GM23338 (cell line): ENCODE data around the gene LIFR. TPM values are rescaled to one million over a fixed set of nuclear protein-coding genes. Genes with fewer than 3 reads are reported as not detected.

Source experiments
- ATAC-seq: fragments of 200-7000 bp; cut with Tn5 transposase; 3 replicates; pipeline ENCODE4 v1.9.1; 2020
- DNase-seq: peaks from one replicate; pipeline ENCODE4 v3.0.0-alpha.2; 2015; ENCODE audit warnings: low spot score
- H2AFZ ChIP-seq: fragments of 200-600 bp; sonication (generic); 2 replicates; pipeline ENCODE4 v1.8.0; 2016; ENCODE audit warnings: antibody characterized with exemption, mild to moderate bottlenecking, moderate library complexity
- H3F3A ChIP-seq: fragments of 200-600 bp; sonication (generic); replicated peaks from 2 replicates; pipeline ENCODE4 v1.8.0; 2017; ENCODE audit warnings: antibody characterized with exemption, mixed run types, low read depth
- H3K27ac ChIP-seq: fragments of 200-600 bp; sonication (generic); 2 replicates; pipeline ENCODE4 v1.6.1; 2016; ENCODE audit warnings: low read depth
- H3K27me3 ChIP-seq: fragments of 200-600 bp; sonication (generic); 2 replicates; pipeline ENCODE4 v1.8.0; 2016; ENCODE audit warnings: mild to moderate bottlenecking, mixed run types, moderate library complexity; ENCODE audit not compliant: insufficient read depth
- H3K36me3 ChIP-seq: fragments of 200-600 bp; sonication (generic); 2 replicates; pipeline ENCODE4 v1.8.0; 2016; ENCODE audit warnings: mild to moderate bottlenecking; ENCODE audit not compliant: insufficient read depth
- H3K4me1 ChIP-seq: fragments of 200-600 bp; sonication (generic); 2 replicates; pipeline ENCODE4 v1.8.0; 2016; ENCODE audit warnings: mild to moderate bottlenecking, moderate library complexity; ENCODE audit not compliant: insufficient read depth
- H3K4me2 ChIP-seq: fragments of 200-600 bp; sonication (generic); 2 replicates; pipeline ENCODE4 v1.7.1; 2017; ENCODE audit warnings: mixed run types
- H3K4me3 ChIP-seq: fragments of 200-600 bp; sonication (generic); 2 replicates; pipeline ENCODE4 v1.6.1; 2016; ENCODE audit warnings: mixed run types
- H3K79me2 ChIP-seq: fragments of 200-600 bp; sonication (generic); replicated peaks from 2 replicates; pipeline ENCODE4 v1.8.0; 2017; ENCODE audit warnings: mild to moderate bottlenecking; ENCODE audit not compliant: insufficient read depth
- H3K9me2 ChIP-seq: fragments of 200-600 bp; sonication (generic); 2 replicates; pipeline ENCODE4 v1.8.0; 2017; ENCODE audit not compliant: insufficient read depth
- H4K20me1 ChIP-seq: fragments of 200-600 bp; sonication (generic); replicated peaks from 2 replicates; pipeline ENCODE4 v1.8.0; 2017; ENCODE audit warnings: mild to moderate bottlenecking; ENCODE audit not compliant: insufficient read depth
- H3K27ac Mint-ChIP-seq: 2 replicates; pipeline ENCODE4 v1.8.0; 2020; ENCODE audit warnings: inconsistent platforms, mild to moderate bottlenecking, moderate library complexity, mixed read lengths
- H3K27me3 Mint-ChIP-seq: 3 replicates; pipeline ENCODE4 v1.8.0; 2022; ENCODE audit warnings: low read depth, mild to moderate bottlenecking, moderate library complexity, mixed read lengths, inconsistent platforms; ENCODE audit not compliant: insufficient read depth, poor library complexity
- H3K36me3 Mint-ChIP-seq: 3 replicates; pipeline ENCODE4 v1.8.0; 2021; ENCODE audit warnings: low read depth, mild to moderate bottlenecking, inconsistent platforms, moderate library complexity, mixed read lengths
- H3K4me1 Mint-ChIP-seq: 3 replicates; pipeline ENCODE4 v1.8.0; 2020; ENCODE audit warnings: mild to moderate bottlenecking, inconsistent platforms, mixed read lengths
- H3K4me3 Mint-ChIP-seq: 3 replicates; pipeline ENCODE4 v1.8.0; 2021; ENCODE audit warnings: moderate library complexity, mild to moderate bottlenecking, inconsistent platforms, mixed read lengths
- H3K9me3 Mint-ChIP-seq: 3 replicates; pipeline ENCODE4 v1.8.0; 2020; ENCODE audit warnings: moderate library complexity, mild to moderate bottlenecking, inconsistent platforms, mixed read lengths
- CREB1 ChIP-seq: fragments of 250-450 bp; sonication (Bioruptor Pico); IDR thresholded peaks from 2 replicates; pipeline ENCODE4 v1.5.0; 2020; ENCODE audit warnings: low read depth, mild to moderate bottlenecking, moderate library complexity
- EZH2 ChIP-seq: fragments of 200-600 bp; sonication (generic); IDR thresholded peaks from one replicate; pipeline ENCODE4 v1.8.0; 2017; ENCODE audit warnings: antibody characterized with exemption, mild to moderate bottlenecking, low read depth; ENCODE audit not compliant: unreplicated experiment
- EZH2phosphoT487 ChIP-seq: fragments of 200-600 bp; sonication (generic); IDR thresholded peaks from one replicate; pipeline ENCODE4 v1.8.1; 2018; ENCODE audit warnings: antibody characterized with exemption; ENCODE audit not compliant: unreplicated experiment
- JUNB ChIP-seq: IDR thresholded peaks from one replicate; pipeline ENCODE4 v1.6.1; 2016; ENCODE audit warnings: antibody characterized with exemption; ENCODE audit not compliant: unreplicated experiment
- NANOG ChIP-seq: IDR thresholded peaks from 2 replicates; pipeline ENCODE4 v1.6.1; 2016; ENCODE audit warnings: antibody characterized with exemption, borderline replicate concordance
- POLR2AphosphoS5 ChIP-seq: IDR thresholded peaks from 2 replicates; pipeline ENCODE4 v1.6.1; 2016; ENCODE audit warnings: antibody characterized with exemption, low read depth
- STAT1 ChIP-seq: IDR thresholded peaks from one replicate; pipeline ENCODE4 v1.6.1; 2016; ENCODE audit warnings: antibody characterized with exemption; ENCODE audit not compliant: unreplicated experiment
- ZNF114 ChIP-seq: fragments of 250-450 bp; sonication (Bioruptor Pico); IDR thresholded peaks from 2 replicates; pipeline ENCODE4 v1.5.0; 2020; ENCODE audit warnings: mild to moderate bottlenecking, moderate library complexity
- ZNF331 ChIP-seq: fragments of 250-450 bp; sonication (Bioruptor Pico); IDR thresholded peaks from 2 replicates; pipeline ENCODE4 v1.5.0; 2020; ENCODE audit warnings: low read depth, mild to moderate bottlenecking, moderate library complexity
- polyA plus RNA-seq: library from polyadenylated mRNA; unstranded; fragments of >200 nt; fragmentation: Nextera tagmentation; extraction: Ambion mirVana; gene quantifications from 2 replicates; pipeline ENCODE4 v1.2.1, GENCODE V29; 2016
- total RNA-seq: library from RNA; depleted of rRNA; stranded (reverse); fragments of >200 nt; shearing (Covaris generic); gene quantifications from 2 replicates; pipeline ENCODE4 v1.2.3, GENCODE V29; 2014
- TF ChIP-seq, protein P1 (sequence below), 2 experiments: fragments of 200-600 bp in 1 of 2; sonication (generic) in 1 of 2; conservative IDR thresholded peaks; 2 replicates each; pipeline versions ENCODE4 v1.5.1 to v1.6.1; 2016 to 2017; ENCODE audit warnings: antibody characterized with exemption in 2 of 2, low read depth in 2 of 2, mild to moderate bottlenecking in 2 of 2, moderate library complexity in 1 of 2
- TF ChIP-seq, protein P2 (sequence below): IDR thresholded peaks from 2 replicates; pipeline ENCODE4 v1.6.1; 2016; ENCODE audit warnings: antibody characterized with exemption
- TF ChIP-seq, protein P3 (sequence below): fragments of 250-450 bp; sonication (Bioruptor Pico); IDR thresholded peaks from 2 replicates; pipeline ENCODE4 v1.5.0; 2020; ENCODE audit warnings: mild to moderate bottlenecking, moderate library complexity
- TF ChIP-seq, protein P4 (sequence below): IDR thresholded peaks from one replicate; pipeline ENCODE4 v1.6.1; 2018; ENCODE audit warnings: antibody characterized with exemption; ENCODE audit not compliant: unreplicated experiment

Gene LIFR
- total and polyA plus RNA-seq, 2 experiments from 2014 or later: 11.0 to 25.2 TPM

DNA sequence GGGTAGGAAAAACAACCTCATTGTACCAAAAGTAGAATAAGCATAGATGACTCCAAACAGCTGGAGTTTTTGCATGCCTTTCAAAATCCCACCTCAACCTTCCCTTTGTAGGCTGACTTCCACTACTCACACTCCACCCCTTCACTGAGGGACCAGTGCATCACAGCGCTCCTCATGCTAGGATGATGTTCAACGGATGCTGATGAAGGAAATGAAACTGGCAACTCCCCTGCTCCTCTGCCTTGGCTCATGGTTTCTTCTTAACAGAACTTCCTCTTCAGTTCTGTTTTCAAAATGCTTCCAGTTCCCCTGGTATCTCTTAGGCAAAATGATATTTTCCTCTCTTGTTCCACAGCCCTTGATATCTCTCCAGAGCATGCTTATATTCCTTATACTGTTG is 29.0 kb downstream of the LIFR start:
- Histone ChIP-seq H3K4me1 (peaks cover 17% of the 10 kb centered on the region), H3K9me2 (no peaks in the 10 kb centered on the region), H2AFZ (no peak overlapping the region), H3K4me2 (no peak overlapping the region), H3K27ac (no peak overlapping the region), H4K20me1 (no peaks in the 10 kb centered on the region), H3K27me3 (no peaks in the 10 kb centered on the region), H3K79me2 (peaks cover 18% of the 10 kb centered on the region), H3F3A (no peaks in the 10 kb centered on the region), H3K4me3 (no peak overlapping the region), H3K36me3 (no peaks in the 10 kb centered on the region)
- H3K27me3 Mint-ChIP-seq: peaks cover 3% of the 10 kb centered on the region
- TF ChIP-seq CREB1 (CRISPR knock-in tag): no peak
- TF ChIP-seq EZH2phosphoT487: no peak
- TF ChIP-seq, protein P1, sequence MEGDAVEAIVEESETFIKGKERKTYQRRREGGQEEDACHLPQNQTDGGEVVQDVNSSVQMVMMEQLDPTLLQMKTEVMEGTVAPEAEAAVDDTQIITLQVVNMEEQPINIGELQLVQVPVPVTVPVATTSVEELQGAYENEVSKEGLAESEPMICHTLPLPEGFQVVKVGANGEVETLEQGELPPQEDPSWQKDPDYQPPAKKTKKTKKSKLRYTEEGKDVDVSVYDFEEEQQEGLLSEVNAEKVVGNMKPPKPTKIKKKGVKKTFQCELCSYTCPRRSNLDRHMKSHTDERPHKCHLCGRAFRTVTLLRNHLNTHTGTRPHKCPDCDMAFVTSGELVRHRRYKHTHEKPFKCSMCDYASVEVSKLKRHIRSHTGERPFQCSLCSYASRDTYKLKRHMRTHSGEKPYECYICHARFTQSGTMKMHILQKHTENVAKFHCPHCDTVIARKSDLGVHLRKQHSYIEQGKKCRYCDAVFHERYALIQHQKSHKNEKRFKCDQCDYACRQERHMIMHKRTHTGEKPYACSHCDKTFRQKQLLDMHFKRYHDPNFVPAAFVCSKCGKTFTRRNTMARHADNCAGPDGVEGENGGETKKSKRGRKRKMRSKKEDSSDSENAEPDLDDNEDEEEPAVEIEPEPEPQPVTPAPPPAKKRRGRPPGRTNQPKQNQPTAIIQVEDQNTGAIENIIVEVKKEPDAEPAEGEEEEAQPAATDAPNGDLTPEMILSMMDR (conservative IDR thresholded peaks at IDR 0.05; ENCODE audit: low read depth in 2 of 2): no peak
- no peak for TF ChIP-seq JUNB
- TF ChIP-seq, protein P2, sequence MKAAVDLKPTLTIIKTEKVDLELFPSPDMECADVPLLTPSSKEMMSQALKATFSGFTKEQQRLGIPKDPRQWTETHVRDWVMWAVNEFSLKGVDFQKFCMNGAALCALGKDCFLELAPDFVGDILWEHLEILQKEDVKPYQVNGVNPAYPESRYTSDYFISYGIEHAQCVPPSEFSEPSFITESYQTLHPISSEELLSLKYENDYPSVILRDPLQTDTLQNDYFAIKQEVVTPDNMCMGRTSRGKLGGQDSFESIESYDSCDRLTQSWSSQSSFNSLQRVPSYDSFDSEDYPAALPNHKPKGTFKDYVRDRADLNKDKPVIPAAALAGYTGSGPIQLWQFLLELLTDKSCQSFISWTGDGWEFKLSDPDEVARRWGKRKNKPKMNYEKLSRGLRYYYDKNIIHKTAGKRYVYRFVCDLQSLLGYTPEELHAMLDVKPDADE: no peak
- TF ChIP-seq POLR2AphosphoS5: no peak
- no peak for TF ChIP-seq STAT1
- TF ChIP-seq, protein P3, sequence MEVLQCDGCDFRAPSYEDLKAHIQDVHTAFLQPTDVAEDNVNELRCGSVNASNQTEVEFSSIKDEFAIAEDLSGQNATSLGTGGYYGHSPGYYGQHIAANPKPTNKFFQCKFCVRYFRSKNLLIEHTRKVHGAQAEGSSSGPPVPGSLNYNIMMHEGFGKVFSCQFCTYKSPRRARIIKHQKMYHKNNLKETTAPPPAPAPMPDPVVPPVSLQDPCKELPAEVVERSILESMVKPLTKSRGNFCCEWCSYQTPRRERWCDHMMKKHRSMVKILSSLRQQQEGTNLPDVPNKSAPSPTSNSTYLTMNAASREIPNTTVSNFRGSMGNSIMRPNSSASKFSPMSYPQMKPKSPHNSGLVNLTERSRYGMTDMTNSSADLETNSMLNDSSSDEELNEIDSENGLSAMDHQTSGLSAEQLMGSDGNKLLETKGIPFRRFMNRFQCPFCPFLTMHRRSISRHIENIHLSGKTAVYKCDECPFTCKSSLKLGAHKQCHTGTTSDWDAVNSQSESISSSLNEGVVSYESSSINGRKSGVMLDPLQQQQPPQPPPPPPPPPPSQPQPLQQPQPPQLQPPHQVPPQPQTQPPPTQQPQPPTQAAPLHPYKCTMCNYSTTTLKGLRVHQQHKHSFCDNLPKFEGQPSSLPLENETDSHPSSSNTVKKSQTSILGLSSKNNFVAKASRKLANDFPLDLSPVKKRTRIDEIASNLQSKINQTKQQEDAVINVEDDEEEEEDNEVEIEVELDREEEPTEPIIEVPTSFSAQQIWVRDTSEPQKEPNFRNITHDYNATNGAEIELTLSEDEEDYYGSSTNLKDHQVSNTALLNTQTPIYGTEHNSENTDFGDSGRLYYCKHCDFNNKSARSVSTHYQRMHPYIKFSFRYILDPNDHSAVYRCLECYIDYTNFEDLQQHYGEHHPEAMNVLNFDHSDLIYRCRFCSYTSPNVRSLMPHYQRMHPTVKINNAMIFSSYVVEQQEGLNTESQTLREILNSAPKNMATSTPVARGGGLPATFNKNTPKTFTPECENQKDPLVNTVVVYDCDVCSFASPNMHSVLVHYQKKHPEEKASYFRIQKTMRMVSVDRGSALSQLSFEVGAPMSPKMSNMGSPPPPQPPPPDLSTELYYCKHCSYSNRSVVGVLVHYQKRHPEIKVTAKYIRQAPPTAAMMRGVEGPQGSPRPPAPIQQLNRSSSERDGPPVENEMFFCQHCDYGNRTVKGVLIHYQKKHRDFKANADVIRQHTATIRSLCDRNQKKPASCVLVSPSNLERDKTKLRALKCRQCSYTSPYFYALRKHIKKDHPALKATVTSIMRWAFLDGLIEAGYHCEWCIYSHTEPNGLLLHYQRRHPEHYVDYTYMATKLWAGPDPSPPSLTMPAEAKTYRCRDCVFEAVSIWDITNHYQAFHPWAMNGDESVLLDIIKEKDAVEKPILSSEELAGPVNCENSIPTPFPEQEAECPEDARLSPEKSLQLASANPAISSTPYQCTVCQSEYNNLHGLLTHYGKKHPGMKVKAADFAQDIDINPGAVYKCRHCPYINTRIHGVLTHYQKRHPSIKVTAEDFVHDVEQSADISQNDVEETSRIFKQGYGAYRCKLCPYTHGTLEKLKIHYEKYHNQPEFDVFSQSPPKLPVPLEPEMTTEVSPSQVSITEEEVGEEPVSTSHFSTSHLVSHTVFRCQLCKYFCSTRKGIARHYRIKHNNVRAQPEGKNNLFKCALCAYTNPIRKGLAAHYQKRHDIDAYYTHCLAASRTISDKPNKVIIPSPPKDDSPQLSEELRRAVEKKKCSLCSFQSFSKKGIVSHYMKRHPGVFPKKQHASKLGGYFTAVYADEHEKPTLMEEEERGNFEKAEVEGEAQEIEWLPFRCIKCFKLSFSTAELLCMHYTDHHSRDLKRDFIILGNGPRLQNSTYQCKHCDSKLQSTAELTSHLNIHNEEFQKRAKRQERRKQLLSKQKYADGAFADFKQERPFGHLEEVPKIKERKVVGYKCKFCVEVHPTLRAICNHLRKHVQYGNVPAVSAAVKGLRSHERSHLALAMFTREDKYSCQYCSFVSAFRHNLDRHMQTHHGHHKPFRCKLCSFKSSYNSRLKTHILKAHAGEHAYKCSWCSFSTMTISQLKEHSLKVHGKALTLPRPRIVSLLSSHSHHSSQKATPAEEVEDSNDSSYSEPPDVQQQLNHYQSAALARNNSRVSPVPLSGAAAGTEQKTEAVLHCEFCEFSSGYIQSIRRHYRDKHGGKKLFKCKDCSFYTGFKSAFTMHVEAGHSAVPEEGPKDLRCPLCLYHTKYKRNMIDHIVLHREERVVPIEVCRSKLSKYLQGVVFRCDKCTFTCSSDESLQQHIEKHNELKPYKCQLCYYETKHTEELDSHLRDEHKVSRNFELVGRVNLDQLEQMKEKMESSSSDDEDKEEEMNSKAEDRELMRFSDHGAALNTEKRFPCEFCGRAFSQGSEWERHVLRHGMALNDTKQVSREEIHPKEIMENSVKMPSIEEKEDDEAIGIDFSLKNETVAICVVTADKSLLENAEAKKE (CRISPR knock-in tag): no peak
- TF ChIP-seq, protein P4, sequence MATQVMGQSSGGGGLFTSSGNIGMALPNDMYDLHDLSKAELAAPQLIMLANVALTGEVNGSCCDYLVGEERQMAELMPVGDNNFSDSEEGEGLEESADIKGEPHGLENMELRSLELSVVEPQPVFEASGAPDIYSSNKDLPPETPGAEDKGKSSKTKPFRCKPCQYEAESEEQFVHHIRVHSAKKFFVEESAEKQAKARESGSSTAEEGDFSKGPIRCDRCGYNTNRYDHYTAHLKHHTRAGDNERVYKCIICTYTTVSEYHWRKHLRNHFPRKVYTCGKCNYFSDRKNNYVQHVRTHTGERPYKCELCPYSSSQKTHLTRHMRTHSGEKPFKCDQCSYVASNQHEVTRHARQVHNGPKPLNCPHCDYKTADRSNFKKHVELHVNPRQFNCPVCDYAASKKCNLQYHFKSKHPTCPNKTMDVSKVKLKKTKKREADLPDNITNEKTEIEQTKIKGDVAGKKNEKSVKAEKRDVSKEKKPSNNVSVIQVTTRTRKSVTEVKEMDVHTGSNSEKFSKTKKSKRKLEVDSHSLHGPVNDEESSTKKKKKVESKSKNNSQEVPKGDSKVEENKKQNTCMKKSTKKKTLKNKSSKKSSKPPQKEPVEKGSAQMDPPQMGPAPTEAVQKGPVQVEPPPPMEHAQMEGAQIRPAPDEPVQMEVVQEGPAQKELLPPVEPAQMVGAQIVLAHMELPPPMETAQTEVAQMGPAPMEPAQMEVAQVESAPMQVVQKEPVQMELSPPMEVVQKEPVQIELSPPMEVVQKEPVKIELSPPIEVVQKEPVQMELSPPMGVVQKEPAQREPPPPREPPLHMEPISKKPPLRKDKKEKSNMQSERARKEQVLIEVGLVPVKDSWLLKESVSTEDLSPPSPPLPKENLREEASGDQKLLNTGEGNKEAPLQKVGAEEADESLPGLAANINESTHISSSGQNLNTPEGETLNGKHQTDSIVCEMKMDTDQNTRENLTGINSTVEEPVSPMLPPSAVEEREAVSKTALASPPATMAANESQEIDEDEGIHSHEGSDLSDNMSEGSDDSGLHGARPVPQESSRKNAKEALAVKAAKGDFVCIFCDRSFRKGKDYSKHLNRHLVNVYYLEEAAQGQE: no peak
- no peak for TF ChIP-seq NANOG
- TF ChIP-seq ZNF331 (CRISPR knock-in tag): no peak
- TF ChIP-seq ZNF114 (CRISPR knock-in tag): no peak
- no peak for TF ChIP-seq EZH2
- ATAC-seq (no peak), DNase-seq (no peak)
- peaks cover 40% of the 10 kb centered on the region for H3K4me1 Mint-ChIP-seq
- peaks cover 7% of the 10 kb centered on the region; the same call in 2 of the 3 replicates for H3K9me3 Mint-ChIP-seq
- H3K27ac Mint-ChIP-seq: no peak overlapping the region
- H3K36me3 Mint-ChIP-seq: peaks cover 6% of the 10 kb centered on the region; the same call in 2 of the 3 replicates
- no peak overlapping the region for H3K4me3 Mint-ChIP-seq
